Transverse colon (tissue), 4 donors: Measurements from ENCODE around the gene C3orf20.

ENCODE experiments used
- CTCF ChIP-seq, 5 experiments: fragments of 200-600 bp in 3 of 5; fragments of 450-650 bp in 2 of 5; sonication (generic) in 3 of 5; IDR thresholded peaks; 1 replicate in 2 of 5; 2 replicates in 3 of 5; pipeline ENCODE4 v1.5.1; 2016 to 2017; ENCODE audit warnings: antibody characterized with exemption in 5 of 5, inconsistent platforms in 3 of 5, mild to moderate bottlenecking in 2 of 5, moderate library complexity in 1 of 5
- EP300 ChIP-seq: sonication (generic); formaldehyde crosslinking; IDR thresholded peaks from one replicate; pipeline ENCODE4 v1.6.1; 2017; ENCODE audit warnings: antibody characterized with exemption, low read depth
- POLR2A ChIP-seq: fragments of 450-650 bp; IDR thresholded peaks from one replicate; pipeline ENCODE4 v1.6.1; 2016; ENCODE audit warnings: antibody characterized with exemption, mild to moderate bottlenecking, moderate library complexity
- POLR2AphosphoS5 ChIP-seq, 3 donors: sonication (generic); formaldehyde crosslinking; IDR thresholded peaks; one replicate each; pipeline ENCODE4 v1.6.1; 2016; ENCODE audit warnings: antibody characterized with exemption in 3 of 3

GRCh38 chr3:14802381-14802731 lies 127.4 kb downstream of the C3orf20 start:
- TF ChIP-seq CTCF (IDR thresholded peaks at IDR 0.05) (no peak), EP300 (no peak), POLR2A (no peak), POLR2AphosphoS5 (IDR thresholded peaks at IDR 0.05) (no peak)
